Progenitor cell of endocrine pancreas (in vitro differentiated cells): ENCODE data around the gene GINS1. TPM values are rescaled to one million over a fixed set of nuclear protein-coding genes. Genes with fewer than 3 reads are reported as not detected.

Experiments
- DNase-seq: peaks from one replicate; pipeline ENCODE4 v3.0.0; 2021; ENCODE audit warnings: low spot score; ENCODE audit not compliant: unreplicated experiment
- H3K27ac Mint-ChIP-seq: 2 replicates; pipeline ENCODE4 v1.8.0; 2021; ENCODE audit warnings: mild to moderate bottlenecking, moderate library complexity, mixed read lengths
- H3K27me3 Mint-ChIP-seq: 2 replicates; pipeline ENCODE4 v1.8.0; 2021; ENCODE audit warnings: mixed read lengths
- H3K36me3 Mint-ChIP-seq: 2 replicates; pipeline ENCODE4 v1.8.0; 2022; ENCODE audit warnings: mixed read lengths; ENCODE audit not compliant: insufficient read depth
- H3K4me1 Mint-ChIP-seq: 2 replicates; pipeline ENCODE4 v1.8.0; 2021; ENCODE audit warnings: low read depth, mixed read lengths
- H3K4me3 Mint-ChIP-seq: 2 replicates; pipeline ENCODE4 v1.8.0; 2021; ENCODE audit warnings: low read depth, mild to moderate bottlenecking, moderate library complexity, mixed read lengths
- H3K9me3 Mint-ChIP-seq: 2 replicates; pipeline ENCODE4 v1.8.0; 2021; ENCODE audit warnings: low read depth, mixed read lengths
- CTCF ChIP-seq: fragments of 200-600 bp; sonication (generic); IDR thresholded peaks from one replicate; pipeline ENCODE4 v1.5.0; 2021; ENCODE audit warnings: antibody characterized with exemption, mild to moderate bottlenecking; ENCODE audit not compliant: unreplicated experiment
- total RNA-seq: library from RNA; stranded (reverse); gene quantifications from 2 replicates; pipeline ENCODE4 v1.2.1, GENCODE V29; 2021

Gene GINS1
- total RNA-seq, 1 donor from 2014 or later: 25.2 TPM

- no peaks in the 10 kb centered on the region for H3K27me3 Mint-ChIP-seq
- peaks cover 14% of the 10 kb centered on the region for H3K4me1 Mint-ChIP-seq
- H3K4me3 Mint-ChIP-seq: peak overlapping the region; percentile 2
- no peak for TF ChIP-seq CTCF
- peaks cover 1% of the 10 kb centered on the region for H3K36me3 Mint-ChIP-seq
- H3K9me3 Mint-ChIP-seq: peaks cover 7% of the 10 kb centered on the region
- peak overlapping the region; percentile 58 for H3K27ac Mint-ChIP-seq
- no peak for DNase-seq
Observed at GRCh38 chr20:25408890-25409289, 1.4 kb downstream of the GINS1 start.

GRCh38 chr20:25418776-25419175, 11.3 kb downstream of the GINS1 start:
- Mint-ChIP-seq H3K9me3 (no peaks in the 10 kb centered on the region), H3K4me3 (no peak overlapping the region), H3K4me1 (no peaks in the 10 kb centered on the region), H3K27me3 (no peaks in the 10 kb centered on the region), H3K36me3 (peaks cover 6% of the 10 kb centered on the region), H3K27ac (no peak overlapping the region)
- no peak for TF ChIP-seq CTCF
- DNase-seq: no peak

- no peaks in the 10 kb centered on the region for H3K4me1 Mint-ChIP-seq
- no peaks in the 10 kb centered on the region for H3K27me3 Mint-ChIP-seq
- H3K9me3 Mint-ChIP-seq: no peaks in the 10 kb centered on the region
- H3K27ac Mint-ChIP-seq: no peak overlapping the region
- H3K4me3 Mint-ChIP-seq: no peak overlapping the region
- DNase-seq: no peak
- peaks cover 11% of the 10 kb centered on the region for H3K36me3 Mint-ChIP-seq
- no peak for TF ChIP-seq CTCF
Observed at GRCh38 chr20:25421102-25421501, 13.6 kb downstream of the GINS1 start.

GRCh38 chr20:25422032-25422431, 14.6 kb downstream of the GINS1 start:
- DNase-seq: no peak
- Mint-ChIP-seq H3K36me3 (peaks cover 17% of the 10 kb centered on the region), H3K27me3 (no peaks in the 10 kb centered on the region), H3K4me3 (no peak overlapping the region), H3K9me3 (no peaks in the 10 kb centered on the region), H3K27ac (no peak overlapping the region), H3K4me1 (no peaks in the 10 kb centered on the region)
- TF ChIP-seq CTCF: no peak

- no peaks in the 10 kb centered on the region for H3K9me3 Mint-ChIP-seq
- no peak for DNase-seq
- H3K36me3 Mint-ChIP-seq: peaks cover 25% of the 10 kb centered on the region
- no peak overlapping the region for H3K4me3 Mint-ChIP-seq
- no peaks in the 10 kb centered on the region for H3K4me1 Mint-ChIP-seq
- no peak overlapping the region for H3K27ac Mint-ChIP-seq
- TF ChIP-seq CTCF: no peak
- no peaks in the 10 kb centered on the region for H3K27me3 Mint-ChIP-seq
Observed at GRCh38 chr20:25424536-25424935, 17.1 kb downstream of the GINS1 start.
